ENCODE measurements around the gene SFMBT2.
"Not testable (repeated sequence)": the region's sequence is repeated elsewhere in the genome, so short reads cannot be mapped to it uniquely, and the experiment has no call there.

The SFMBT2 gene

DNA sequence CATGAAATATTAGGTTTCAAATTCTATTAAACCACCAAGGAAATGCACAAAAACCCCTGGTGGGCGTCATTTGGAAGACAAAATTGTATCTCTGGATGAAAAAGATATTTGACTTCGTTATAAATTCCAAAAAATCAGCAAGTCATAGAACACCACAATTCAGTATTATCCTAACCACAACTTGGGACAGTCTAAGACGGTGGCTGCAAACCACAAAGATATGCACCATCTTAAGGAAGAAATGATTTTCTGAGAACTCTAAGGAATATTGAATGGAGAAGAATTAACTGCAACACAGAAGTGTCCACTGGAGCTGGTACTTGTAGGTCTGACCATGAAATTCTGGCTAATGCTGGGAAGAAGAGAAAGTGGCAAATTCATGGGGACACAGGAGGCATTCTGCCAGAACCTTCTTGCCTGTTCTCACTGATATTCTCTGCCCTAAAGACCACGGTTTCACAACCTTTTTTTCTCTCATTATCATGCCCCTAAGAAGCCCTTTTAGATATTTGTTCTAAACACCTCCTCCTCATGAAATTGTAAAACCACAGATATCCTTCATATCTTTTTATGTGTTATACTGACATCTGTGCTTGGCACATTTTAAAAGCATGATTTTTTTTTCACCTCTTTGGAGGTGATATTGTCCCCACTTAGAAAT, 92.9 kb downstream of the SFMBT2 start:
- no peak for DNase-seq

DNA sequence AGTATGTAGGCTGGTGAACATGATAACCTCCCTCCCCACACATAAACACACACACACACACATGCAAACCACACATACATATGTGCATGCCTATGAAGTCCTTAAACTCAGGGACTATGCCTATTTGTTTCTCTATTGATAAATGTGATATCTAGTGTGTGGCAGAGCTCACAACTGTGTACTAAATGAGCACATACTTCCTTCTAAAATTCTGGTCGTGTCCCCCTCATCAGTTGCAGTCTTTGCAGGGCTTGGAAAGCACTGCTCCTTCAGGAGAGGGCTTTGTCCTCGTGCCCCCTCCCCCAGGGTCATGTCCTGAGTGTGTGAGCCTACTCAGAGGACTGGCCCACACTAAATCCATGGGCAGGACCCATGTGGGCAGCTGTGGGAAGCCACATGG, 94.0 kb downstream of the SFMBT2 start:
- no peak for DNase-seq

DNA sequence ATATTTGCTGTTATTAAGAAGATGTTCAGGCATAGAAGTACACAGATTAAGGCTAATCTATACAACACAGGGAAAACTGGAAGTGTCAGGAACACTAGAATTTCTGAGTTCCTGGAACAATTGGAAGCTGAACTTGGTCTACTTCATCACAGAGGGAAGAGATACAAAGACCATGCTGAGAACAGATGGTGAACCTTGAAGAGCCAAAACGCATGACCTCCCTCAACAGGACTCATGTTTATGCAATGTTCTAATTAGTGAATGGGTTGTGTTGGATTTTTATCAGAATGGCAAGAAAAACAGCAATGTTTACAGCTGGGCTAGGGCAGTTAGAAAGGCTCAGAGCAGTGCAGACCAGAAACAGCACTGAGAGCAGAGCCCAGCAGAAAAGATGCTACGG, 94.9 kb downstream of the SFMBT2 start:
- DNase-seq = no peak

DNA sequence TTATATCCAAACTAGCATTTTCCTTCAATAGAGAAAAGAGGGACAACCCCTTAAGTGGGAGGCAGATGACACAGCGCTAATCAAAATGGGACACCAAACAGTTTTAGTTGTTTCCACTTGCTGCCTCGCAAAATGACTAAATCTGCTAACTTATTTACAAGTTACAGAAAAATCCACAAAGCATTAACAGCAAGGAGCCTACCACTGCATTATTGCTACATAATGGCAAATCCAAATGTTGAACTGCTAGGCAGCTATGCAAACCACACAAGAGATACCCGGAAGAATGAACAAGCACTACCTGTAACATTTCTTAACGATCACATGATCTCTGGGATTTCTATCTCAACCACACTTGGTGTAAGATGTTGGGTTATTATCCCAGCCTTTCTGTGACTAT, 96.7 kb downstream of the SFMBT2 start:
- no peak for DNase-seq

DNA sequence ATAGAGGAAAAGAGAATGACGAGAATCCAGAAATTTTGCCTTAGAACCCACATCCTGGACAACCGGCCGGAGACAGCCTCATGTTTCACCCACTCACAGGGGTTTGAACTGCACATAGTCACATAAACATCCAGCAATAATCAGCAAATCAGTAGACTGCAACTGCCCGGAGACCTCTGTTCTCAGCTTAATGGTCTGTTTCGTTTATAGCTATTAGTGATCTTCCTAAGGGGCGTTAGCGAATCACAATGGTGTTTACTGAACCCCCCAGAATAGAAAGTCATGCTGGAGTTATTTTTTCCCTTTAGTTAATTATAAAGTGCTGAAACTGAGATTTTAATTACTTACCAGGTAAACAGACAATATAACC, 98.4 kb downstream of the SFMBT2 start:
- no peak for DNase-seq

- DNase-seq = not testable (repeated sequence)
These were observed 98.9 kb downstream of the SFMBT2 start for GRCh38 chr10:7311850-7312487.

- peak; percentile 17 for DNase-seq
These were observed 99.5 kb downstream of the SFMBT2 start for GRCh38 chr10:7311218-7311849.

- DNase-seq = no peak
These were observed 100.8 kb downstream of the SFMBT2 start for GRCh38 chr10:7310076-7310475.

GRCh38 chr10:7308826-7309225, 102.0 kb downstream of the SFMBT2 start:
- DNase-seq = no peak

- no peak for DNase-seq
These were observed 104.2 kb downstream of the SFMBT2 start for GRCh38 chr10:7306616-7307015.

- no peak for DNase-seq
These were observed 104.7 kb downstream of the SFMBT2 start for GRCh38 chr10:7306147-7306546.

- DNase-seq = no peak
These were observed 105.8 kb downstream of the SFMBT2 start for GRCh38 chr10:7305053-7305452.

GRCh38 chr10:7304110-7304509, 106.7 kb downstream of the SFMBT2 start:
- DNase-seq = no peak

GRCh38 chr10:7302930-7303557, 107.8 kb downstream of the SFMBT2 start:
- DNase-seq = no peak

DNA sequence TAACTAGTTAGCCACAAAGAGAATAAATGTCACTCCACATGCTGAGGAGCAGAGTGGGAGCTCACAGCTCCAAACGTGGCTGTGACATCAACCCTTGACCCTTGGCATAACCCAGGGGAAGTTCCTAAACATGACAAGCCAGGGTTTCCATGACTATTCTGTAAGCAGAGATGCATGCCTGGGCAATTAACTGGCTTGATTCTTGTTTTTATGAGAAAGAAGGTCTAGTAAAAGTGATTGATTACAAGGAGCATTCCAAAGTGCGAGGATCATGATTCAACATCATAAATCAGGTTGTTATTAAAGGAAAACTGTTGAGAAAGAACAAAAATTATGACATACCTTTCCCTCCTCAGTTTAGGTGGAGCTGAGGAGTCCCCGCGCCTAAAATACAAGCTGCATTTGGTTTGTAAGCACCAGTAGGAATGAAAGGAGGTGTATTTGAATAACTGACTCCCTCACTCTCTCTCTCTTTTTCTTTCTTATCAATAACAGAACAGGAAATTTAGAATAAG, 108.4 kb downstream of the SFMBT2 start:
- peak; percentile 13 for DNase-seq

DNA sequence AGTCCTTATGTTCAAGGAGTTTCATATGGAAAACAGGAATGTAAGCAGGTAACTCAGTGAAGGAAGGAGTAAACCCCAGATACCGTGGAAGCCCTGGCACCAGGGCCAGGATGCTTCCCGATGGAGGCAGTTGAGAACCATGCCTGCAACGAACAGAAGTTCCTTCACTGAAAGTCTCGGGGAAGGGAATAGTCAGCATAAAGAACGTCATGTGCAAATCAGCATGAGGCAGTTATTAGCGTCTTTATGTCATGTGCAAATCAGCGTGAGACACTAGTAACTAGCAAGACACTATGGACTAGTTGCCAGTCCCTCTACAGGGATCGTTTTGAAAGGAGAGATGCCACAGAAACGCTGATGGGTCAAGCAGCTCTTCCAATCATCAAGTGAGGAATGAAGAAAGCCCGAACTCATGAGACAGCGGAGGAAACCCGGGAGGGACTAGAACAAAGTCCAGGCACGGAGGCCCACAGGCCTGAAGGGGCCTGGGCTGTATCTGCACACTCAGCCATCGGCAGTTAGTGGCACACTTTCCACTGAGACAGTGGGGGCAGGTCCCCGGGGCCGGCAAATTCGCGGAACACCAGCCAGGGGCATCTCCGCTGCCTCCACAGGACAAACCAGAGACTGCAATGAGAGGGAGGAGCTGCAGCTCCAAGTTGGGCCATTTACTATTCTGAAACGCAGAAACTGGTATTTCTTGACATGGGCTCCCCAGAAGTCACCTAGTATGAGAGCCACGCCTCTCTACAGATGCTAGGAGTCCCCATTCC, 109.6 kb downstream of the SFMBT2 start:
- no peak for DNase-seq

DNA sequence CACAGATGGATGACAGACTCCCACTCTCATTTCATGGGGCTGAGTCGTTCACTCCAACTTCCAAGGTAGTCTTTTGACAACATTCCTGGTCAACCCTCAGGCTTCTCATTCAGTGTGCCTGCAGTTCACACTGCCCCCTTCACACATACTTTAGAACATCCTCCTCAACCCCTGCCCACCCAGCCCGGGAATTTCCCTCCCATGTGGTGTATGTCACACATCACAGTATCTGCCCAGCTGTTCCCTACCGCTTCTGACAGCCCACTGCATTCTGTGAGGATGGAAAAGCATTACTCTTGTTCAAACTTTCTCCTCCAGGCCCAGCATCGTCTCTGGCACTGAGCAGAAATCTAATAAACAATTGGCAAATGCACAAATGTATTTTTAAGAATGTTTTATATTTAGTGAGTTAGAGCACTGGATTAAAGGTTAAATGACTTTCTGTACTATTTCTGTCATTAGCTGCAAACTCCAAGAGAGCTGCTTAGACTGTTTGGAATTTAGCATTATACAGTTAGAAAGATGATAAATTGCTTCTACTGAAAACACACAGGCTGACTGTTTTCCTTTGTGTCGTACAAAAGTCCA, 110.4 kb downstream of the SFMBT2 start:
- peak; percentile 46 for DNase-seq

DNA sequence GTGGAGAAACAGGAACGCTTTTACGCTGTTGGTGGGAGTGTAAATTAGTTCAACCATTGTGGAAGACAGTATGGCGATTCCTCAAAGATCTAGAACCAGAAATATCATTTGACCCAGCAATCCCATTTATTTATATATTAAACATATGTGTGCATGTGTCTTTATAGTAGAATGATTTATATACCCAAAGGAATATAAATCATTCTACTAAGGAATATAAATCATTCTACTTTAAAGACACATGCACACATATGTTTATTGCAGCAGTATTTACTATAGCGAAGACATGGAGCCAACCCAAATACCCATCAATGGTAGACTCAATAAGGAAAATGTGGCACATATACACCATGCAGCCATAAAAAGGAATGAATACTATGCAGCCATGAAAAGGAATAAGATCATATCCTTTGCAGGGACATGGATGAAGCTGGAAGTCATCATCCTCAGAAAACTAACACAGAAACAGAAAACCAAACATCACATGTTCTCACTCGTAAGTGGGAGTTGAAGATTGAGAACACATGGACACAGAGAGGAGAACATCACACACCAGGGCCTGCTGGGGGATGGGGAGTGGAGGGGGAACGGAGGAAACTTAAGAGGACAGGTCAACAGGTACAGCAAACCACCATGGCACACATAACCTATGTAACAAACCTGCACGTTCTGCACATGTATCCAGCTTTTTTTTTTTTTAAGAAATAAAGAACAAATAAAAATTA, 111.1 kb downstream of the SFMBT2 start:
- DNase-seq = not testable (repeated sequence)

DNA sequence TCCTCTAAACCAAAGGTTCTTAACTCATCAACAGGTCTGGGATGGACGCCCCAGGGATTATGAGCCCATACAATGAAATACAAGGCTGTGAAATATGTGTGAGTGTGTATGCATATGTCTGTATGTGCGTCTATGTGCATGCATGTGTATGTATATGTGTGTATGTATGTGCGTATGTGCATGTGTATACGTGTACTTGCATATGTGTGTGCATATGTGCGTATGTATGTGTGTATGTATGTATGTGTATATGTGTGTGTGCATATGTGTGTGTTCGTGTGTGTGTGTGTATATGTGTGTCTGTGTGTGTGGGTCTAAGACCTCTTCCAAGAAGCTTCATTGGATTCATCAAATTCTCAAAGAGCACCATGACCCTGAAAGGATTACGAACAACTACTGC, 112.3 kb downstream of the SFMBT2 start:
- no peak for DNase-seq

DNA sequence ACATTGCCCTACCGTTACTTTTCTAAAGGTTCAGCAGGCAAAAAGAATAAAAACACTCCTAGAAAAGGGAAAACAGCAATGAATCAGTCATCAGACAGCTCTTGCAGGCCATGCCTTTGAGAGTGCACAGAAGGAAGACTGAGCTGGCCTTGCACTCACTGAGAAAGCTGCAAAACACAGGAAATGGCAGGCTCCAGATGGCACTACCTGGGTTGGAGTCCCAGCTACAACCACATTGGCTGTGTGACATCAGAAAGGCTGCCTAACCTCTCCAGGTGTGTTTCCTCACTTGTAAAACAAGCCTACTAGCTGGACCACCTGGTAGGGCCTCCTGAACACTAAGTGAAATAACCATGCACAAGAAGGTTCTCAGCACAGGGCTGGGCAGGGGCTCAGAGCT, 113.7 kb downstream of the SFMBT2 start:
- no peak for DNase-seq

DNA sequence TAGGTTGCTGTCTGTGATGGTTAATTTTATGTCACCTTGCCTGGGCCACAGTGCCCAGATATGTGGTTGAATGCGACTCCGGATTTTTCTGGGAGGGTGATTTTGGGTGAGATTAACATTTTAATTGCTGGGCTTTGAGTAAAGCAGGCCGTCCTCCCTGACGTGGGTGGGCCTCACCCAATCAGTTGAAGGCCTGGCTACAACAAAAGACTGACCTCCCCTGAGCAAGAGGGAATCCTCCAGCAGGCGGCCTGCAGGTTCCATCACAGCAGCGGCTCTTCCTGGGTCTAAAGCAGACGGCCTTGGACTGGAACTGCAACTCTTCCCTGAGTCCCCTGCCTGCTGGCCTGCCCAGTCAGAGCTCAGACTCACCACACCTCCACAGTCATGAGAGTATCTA, 114.2 kb downstream of the SFMBT2 start:
- DNase-seq = no peak

DNA sequence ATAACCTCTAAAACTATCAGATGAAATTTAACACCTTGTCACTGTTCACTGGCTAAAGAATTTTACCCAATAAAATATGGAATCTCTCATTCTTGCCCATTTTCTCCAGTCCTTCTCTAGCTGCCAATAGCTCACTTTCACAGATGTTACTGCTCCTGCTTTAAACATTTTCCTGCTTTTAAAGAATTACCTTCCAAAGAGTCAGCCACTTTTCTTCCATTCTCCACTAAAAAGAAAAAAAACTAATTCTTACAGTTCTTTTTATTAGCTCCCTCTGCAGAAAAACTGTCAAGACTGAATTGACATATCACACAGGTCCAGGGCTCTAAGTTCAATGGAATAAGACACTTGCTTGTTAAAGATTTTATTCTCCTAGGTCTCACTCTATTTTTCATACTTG, 114.8 kb downstream of the SFMBT2 start:
- no peak for DNase-seq
